Sigmoid colon (tissue), 7 donors: Measurements from ENCODE around the gene ARSI. TPM values are rescaled to one million over a fixed set of nuclear protein-coding genes. Genes with fewer than 3 reads are reported as not detected.
A peak's percentile ranks its signal among the peaks of the same experiment; 100 is the strongest.

Experiments
- DNase-seq: peaks from one replicate; pipeline ENCODE4 v3.0.0-alpha.2; 2019
- H3K27ac ChIP-seq, 4 donors: fragments of 200-600 bp; sonication (generic); one replicate each; pipeline ENCODE4 v1.5.1; 2016 to 2019; ENCODE audit warnings: mild to moderate bottlenecking in 1 of 4
- H3K27me3 ChIP-seq, 3 donors: fragments of 200-600 bp; sonication (generic); one replicate each; pipeline ENCODE4 v1.5.1; 2019; ENCODE audit warnings: mild to moderate bottlenecking in 1 of 3
- H3K36me3 ChIP-seq, 4 donors: fragments of 200-600 bp; sonication (generic); one replicate each; pipeline ENCODE4 v1.5.1; 2016 to 2019
- H3K4me1 ChIP-seq, 4 donors: fragments of 200-600 bp; sonication (generic); one replicate each; pipeline ENCODE4 v1.5.1; 2017 to 2019
- H3K4me3 ChIP-seq, 4 donors: fragments of 200-600 bp; sonication (generic); one replicate each; pipeline ENCODE4 v1.5.1; 2017 to 2019; ENCODE audit warnings: mild to moderate bottlenecking in 2 of 4, moderate library complexity in 1 of 4
- H3K9me3 ChIP-seq, 4 donors: fragments of 200-600 bp in 3 of 4; sonication (generic) in 3 of 4; one replicate each; pipeline versions ENCODE4 v1.5.1 to v1.6.1; 2013 to 2019
- EP300 ChIP-seq, 4 donors: sonication (generic); formaldehyde crosslinking; IDR thresholded peaks; one replicate each; pipeline ENCODE4 v1.6.1; 2017; ENCODE audit warnings: antibody characterized with exemption in 4 of 4
- POLR2A ChIP-seq, 2 donors: fragments of 450-650 bp; IDR thresholded peaks; one replicate each; pipeline ENCODE4 v1.6.1; 2016; ENCODE audit warnings: antibody characterized with exemption in 2 of 2, mild to moderate bottlenecking in 2 of 2, moderate library complexity in 2 of 2
- POLR2AphosphoS5 ChIP-seq, 4 donors: sonication (generic); formaldehyde crosslinking; IDR thresholded peaks; one replicate each; pipeline ENCODE4 v1.6.1; 2017; ENCODE audit warnings: antibody characterized with exemption in 4 of 4
- WGBS, 2 donors: extraction: QIAGEN DNeasy Blood & Tissue Kit; methylation state at CpG; one replicate each; pipeline ENCODE4 v1.1.7; 2013; 5-methylcytosine and 5-hydroxymethylcytosine counted together
- intact Hi-C: fragments of 100-400 bp; cut with DNase I; formaldehyde crosslinking; loops from one replicate; pipeline ENCODE4 v1.15.1; 2023
- polyA plus RNA-seq, 3 donors: library from polyadenylated mRNA; stranded (reverse); fragments of 200-250 nt; gene quantifications; one replicate each; pipeline ENCODE4 v1.2.3, GENCODE V29; 2013
- total RNA-seq, 4 donors: library from RNA; depleted of rRNA; stranded (reverse); fragments of >200 nt; gene quantifications; one replicate each; pipeline ENCODE4 v1.1.0, GENCODE V29; 2016
- TF ChIP-seq, protein P1 (sequence below), 4 experiments: fragments of 450-650 bp in 3 of 4; fragments of 200-600 bp in 1 of 4; IDR thresholded peaks; one replicate each; pipeline ENCODE4 v1.5.1; 2016 to 2019; ENCODE audit warnings: antibody characterized with exemption in 4 of 4, mild to moderate bottlenecking in 3 of 4, moderate library complexity in 2 of 4
- donor health status: healthy with polysubstance abuse.
- donor health status: Bipolar disorder and iron deficiency.
- donor health status: healthy.

Gene ARSI
- total and polyA plus RNA-seq, 7 donors: 0.63 to 3.3 (median 1.5) TPM; not detected in 2

DNA sequence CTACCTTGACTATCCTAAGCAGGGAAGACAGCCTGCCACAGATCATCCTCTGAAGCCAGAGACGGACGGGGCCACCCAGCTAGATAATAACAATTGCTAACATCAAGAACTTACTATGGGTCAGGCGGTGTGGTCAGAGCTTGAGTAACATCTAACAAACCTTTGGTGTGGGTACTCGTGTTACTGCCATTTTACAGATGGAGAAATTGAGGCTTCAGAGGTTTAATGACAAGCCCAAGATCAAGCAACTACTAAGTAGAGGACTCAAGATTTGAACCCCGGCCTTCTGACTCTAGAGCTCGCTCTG, 16.7 kb upstream of the ARSI start:
- H3K27ac ChIP-seq: peak overlapping the region in 1 of 4 donors; percentile 40

DNA sequence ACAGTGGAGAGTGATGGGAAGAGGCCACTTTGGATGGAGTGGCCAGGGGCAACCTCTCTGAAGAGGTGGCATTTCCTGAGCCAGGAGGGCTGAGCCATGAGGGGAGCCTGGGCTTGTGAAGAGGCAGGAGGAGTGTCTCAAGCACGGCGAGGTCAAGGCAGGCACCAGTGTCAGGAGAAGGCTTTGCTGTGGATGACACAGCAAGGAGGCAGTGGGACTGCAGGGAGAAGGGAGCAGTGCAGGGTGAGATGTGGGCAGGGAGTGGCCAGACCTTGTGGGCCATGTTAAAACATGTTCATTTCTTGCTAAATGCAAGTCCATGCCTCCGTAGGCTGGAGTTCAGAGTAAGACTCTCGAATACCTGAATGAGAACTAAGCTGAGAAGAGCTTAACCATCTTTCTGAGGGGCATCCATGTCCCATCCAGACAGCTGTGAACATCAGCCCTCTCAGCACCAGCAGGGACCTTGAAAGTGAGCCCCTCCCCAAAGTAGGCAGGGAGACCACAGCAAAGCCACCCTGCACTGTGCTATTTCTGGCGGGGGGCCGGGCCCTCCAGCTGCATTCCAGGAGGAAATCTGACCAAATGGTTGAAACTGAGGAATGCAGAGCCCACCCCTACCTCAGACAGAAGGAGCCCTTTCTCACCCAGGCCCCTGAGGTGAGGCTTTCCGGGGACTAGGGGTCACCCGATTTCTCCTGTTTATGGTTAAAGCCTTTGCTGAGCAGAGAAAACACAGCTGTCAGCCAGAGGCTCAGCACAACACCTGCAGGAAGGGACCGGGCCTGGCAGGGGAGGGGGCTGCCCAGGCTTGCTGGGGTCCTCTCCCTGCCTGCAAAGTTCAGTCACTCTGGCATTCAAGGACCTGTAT, 16.1 kb upstream of the ARSI start:
- Histone ChIP-seq H3K27ac (no peak overlapping the region), H3K9me3 (no peaks in the 10 kb centered on the region), H3K4me3 (no peak overlapping the region), H3K36me3 (no peaks in the 10 kb centered on the region), H3K27me3 (no peaks in the 10 kb centered on the region), H3K4me1 (peaks cover 0 to 17% (median 7%) of the 10 kb centered on the region in 4 donors)
- intact Hi-C loops: no loop called here
- TF ChIP-seq EP300 (IDR thresholded peaks at IDR 0.05) (no peak), POLR2AphosphoS5 (IDR thresholded peaks at IDR 0.05) (no peak), POLR2A (IDR thresholded peaks at IDR 0.05) (no peak)
- TF ChIP-seq, protein P1, sequence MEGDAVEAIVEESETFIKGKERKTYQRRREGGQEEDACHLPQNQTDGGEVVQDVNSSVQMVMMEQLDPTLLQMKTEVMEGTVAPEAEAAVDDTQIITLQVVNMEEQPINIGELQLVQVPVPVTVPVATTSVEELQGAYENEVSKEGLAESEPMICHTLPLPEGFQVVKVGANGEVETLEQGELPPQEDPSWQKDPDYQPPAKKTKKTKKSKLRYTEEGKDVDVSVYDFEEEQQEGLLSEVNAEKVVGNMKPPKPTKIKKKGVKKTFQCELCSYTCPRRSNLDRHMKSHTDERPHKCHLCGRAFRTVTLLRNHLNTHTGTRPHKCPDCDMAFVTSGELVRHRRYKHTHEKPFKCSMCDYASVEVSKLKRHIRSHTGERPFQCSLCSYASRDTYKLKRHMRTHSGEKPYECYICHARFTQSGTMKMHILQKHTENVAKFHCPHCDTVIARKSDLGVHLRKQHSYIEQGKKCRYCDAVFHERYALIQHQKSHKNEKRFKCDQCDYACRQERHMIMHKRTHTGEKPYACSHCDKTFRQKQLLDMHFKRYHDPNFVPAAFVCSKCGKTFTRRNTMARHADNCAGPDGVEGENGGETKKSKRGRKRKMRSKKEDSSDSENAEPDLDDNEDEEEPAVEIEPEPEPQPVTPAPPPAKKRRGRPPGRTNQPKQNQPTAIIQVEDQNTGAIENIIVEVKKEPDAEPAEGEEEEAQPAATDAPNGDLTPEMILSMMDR (IDR thresholded peaks at IDR 0.05): no peak
- no peak for DNase-seq
- 83 to 86% methylated on average over 9 of the region's 9 CpGs for whole genome bisulfite sequencing, 2 donors

More for the DNA sequence above, 16.7 kb upstream of the ARSI start:
- WGBS, 2 donors: 91 to 94% methylated on average over 6 of the region's 6 CpGs
- no peak for TF ChIP-seq EP300 (IDR thresholded peaks at IDR 0.05)
- no peak for TF ChIP-seq POLR2AphosphoS5 (IDR thresholded peaks at IDR 0.05)
- TF ChIP-seq, protein P1 (IDR thresholded peaks at IDR 0.05): no peak
- no peak for TF ChIP-seq POLR2A (IDR thresholded peaks at IDR 0.05)
- intact Hi-C loops: no loop called here
- no peaks in the 10 kb centered on the region for H3K27me3 ChIP-seq
- H3K36me3 ChIP-seq: no peaks in the 10 kb centered on the region
- no peak overlapping the region for H3K4me3 ChIP-seq
- peaks cover 0 to 17% (median 7%) of the 10 kb centered on the region in 4 donors for H3K4me1 ChIP-seq
- DNase-seq: no peak
- H3K9me3 ChIP-seq: no peaks in the 10 kb centered on the region

DNA sequence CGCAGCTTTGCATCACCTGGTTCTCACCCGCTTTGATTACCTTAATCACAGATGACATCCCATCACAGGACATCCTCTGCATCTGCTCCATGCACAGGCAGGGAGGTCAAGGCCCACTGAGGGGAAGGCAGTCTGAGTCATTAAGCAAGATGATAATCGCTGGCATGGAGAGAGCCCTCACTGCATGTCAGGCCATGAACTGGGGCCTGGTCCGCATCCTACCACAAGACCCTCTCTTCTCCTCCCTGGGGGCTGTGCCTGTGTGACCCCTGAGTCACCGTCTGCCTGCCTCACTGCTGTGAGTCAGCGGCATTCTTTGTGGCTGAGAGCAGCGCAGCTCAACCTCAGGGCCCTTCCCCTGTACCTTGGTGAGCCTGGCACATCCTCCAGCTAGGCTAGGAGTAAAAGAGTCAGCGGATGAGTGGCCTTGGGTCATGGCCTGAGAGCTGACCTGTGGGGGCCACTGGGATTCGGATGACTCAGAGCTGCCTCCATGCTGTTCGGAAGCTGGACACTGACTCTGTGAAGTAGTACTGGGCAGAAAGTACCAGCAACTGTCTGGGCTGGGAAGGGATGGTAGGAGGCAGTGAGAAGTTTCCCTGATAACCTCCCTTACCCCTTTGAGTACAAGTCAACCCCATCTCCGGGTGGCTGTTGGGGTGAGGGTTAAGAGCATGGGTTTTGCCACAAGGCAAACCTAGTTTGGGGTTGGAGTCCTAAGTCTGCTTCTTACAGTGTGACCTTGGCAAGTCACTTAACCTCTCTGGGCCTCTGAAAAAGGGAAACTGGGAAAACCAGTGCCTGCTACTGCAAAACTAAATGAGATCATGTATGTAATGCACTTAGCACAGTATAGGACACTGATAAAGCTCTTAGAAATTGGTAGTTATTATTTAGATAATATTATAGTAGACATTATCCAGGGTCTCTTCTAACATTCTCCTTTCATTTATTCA, 14.6 kb upstream of the ARSI start:
- WGBS, 2 donors: 87 to 91% methylated on average over 11 of the region's 11 CpGs
- no peaks in the 10 kb centered on the region for H3K27me3 ChIP-seq

DNA sequence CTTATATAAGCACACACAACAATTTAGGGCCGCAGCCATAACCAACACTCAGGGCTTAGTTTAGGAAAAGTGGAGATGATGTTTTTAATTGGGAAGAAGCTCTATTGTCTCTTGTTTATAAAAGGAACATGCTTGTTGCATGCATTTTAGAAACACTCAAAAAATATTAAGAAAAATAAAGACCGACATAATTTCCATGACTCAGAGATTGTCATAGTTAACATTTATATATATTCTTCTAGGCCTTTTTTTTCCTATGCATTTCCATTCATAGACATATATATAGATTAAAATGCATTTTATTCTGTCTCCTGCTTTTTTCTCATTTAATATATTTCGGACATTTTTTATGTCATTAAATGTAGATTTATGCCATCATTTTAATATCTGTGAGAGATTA, 13.6 kb upstream of the ARSI start:
- TF ChIP-seq, protein P1 (IDR thresholded peaks at IDR 0.05): no peak
- TF ChIP-seq POLR2AphosphoS5 (IDR thresholded peaks at IDR 0.05) (no peak), EP300 (IDR thresholded peaks at IDR 0.05) (no peak), POLR2A (IDR thresholded peaks at IDR 0.05) (no peak)
- no peaks in the 10 kb centered on the region for H3K9me3 ChIP-seq
- no peak for DNase-seq
- intact Hi-C loops: no loop called here
- 93 to 94% methylated on average over 3 of the region's 3 CpGs for WGBS, 2 donors
- H3K27me3 ChIP-seq: no peaks in the 10 kb centered on the region
- no peak overlapping the region for H3K4me3 ChIP-seq
- H3K27ac ChIP-seq: no peak overlapping the region
- H3K4me1 ChIP-seq: peaks cover 0 to 17% (median 7%) of the 10 kb centered on the region in 4 donors
- H3K36me3 ChIP-seq: no peaks in the 10 kb centered on the region

More for the DNA sequence above, 14.6 kb upstream of the ARSI start:
- no peak for DNase-seq
- no peaks in the 10 kb centered on the region for H3K36me3 ChIP-seq
- no peak for TF ChIP-seq POLR2A (IDR thresholded peaks at IDR 0.05)
- TF ChIP-seq, protein P1 (IDR thresholded peaks at IDR 0.05): no peak
- no peak for TF ChIP-seq EP300 (IDR thresholded peaks at IDR 0.05)
- peak in 1 of 4 donors; percentile 45 for TF ChIP-seq POLR2AphosphoS5 (IDR thresholded peaks at IDR 0.05)
- H3K4me1 ChIP-seq: peaks cover 0 to 17% (median 7%) of the 10 kb centered on the region in 4 donors
- no peak overlapping the region for H3K4me3 ChIP-seq
- no peaks in the 10 kb centered on the region for H3K9me3 ChIP-seq
- intact Hi-C loops: no loop called here
- peak overlapping the region in 1 of 4 donors; percentile 13 for H3K27ac ChIP-seq
